HEK293 (cell line): ENCODE results near the gene SARS1.

Experiments
- CTCF ChIA-PET: fragments of 350-600 bp; formaldehyde crosslinking; extraction: SDS; loops from one replicate; lab custom pipeline; 2021; ENCODE audit warnings: antibody characterized with exemption; lab: Yijun Ruan, JAX
- POLR2A ChIA-PET: fragments of 300-600 bp; formaldehyde crosslinking; extraction: SDS; loops from one replicate; lab custom pipeline; 2020; ENCODE audit warnings: antibody characterized with exemption, inconsistent platforms; lab: Yijun Ruan, JAX
- H3K27ac ChIP-seq: fragments of 200-500 bp; sonication (Bioruptor generic); 2 replicates; pipeline ENCODE4 v1.5.1; 2014; ENCODE audit warnings: low read depth, low read length, control low read depth, inconsistent platforms; ENCODE audit errors: extremely low read depth
- H3K36me3 ChIP-seq, 2 experiments: fragments of 200-500 bp in 1 of 2; sonication (Bioruptor generic) in 1 of 2; 1 replicate in 1 of 2; 2 replicates in 1 of 2; pipeline ENCODE4 v1.5.1; 2014 to 2017; ENCODE audit warnings: inconsistent platforms in 2 of 2, low read length in 2 of 2; ENCODE audit not compliant: control insufficient read depth in 2 of 2, insufficient read depth in 1 of 2
- H3K4me1 ChIP-seq: fragments of 200-500 bp; sonication (Bioruptor generic); 2 replicates; pipeline ENCODE4 v1.5.1; 2014; ENCODE audit warnings: mild to moderate bottlenecking, low read length, inconsistent platforms; ENCODE audit not compliant: control insufficient read depth, insufficient read depth
- H3K4me3 ChIP-seq: 2 replicates; pipeline ENCODE4 v1.5.1; 2011; ENCODE audit warnings: low read depth, mild to moderate bottlenecking, control low read depth, low read length, moderate library complexity
- H3K9me3 ChIP-seq: fragments of 200-500 bp; sonication (Bioruptor generic); 2 replicates; pipeline ENCODE4 v1.5.1; 2014; ENCODE audit warnings: low read depth, low read length, inconsistent platforms; ENCODE audit not compliant: control insufficient read depth, insufficient read depth
- BCL11A ChIP-seq: fragments of 450-650 bp; formaldehyde crosslinking; IDR thresholded peaks from 2 replicates; pipeline ENCODE4 v1.5.1; 2016; ENCODE audit warnings: low read depth, missing biosample characterization, missing genetic modification characterization
- EGR2 ChIP-seq: fragments of 450-650 bp; formaldehyde crosslinking; IDR thresholded peaks from 2 replicates; pipeline ENCODE4 v1.5.1; 2016; ENCODE audit warnings: low read depth, missing biosample characterization, missing genetic modification characterization
- IKZF3 ChIP-seq: fragments of 450-650 bp; IDR thresholded peaks from 2 replicates; pipeline ENCODE4 v1.5.0; 2018; ENCODE audit warnings: missing biosample characterization, mild to moderate bottlenecking, missing genetic modification characterization, moderate library complexity
- MYNN ChIP-seq: fragments of 450-650 bp; formaldehyde crosslinking; IDR thresholded peaks from 2 replicates; pipeline ENCODE4 v1.5.1; 2016; ENCODE audit warnings: missing biosample characterization, missing genetic modification characterization, borderline replicate concordance
- OVOL3 ChIP-seq: fragments of 450-650 bp; formaldehyde crosslinking; IDR thresholded peaks from 2 replicates; pipeline ENCODE4 v1.5.1; 2016; ENCODE audit warnings: missing biosample characterization, missing genetic modification characterization
- PBX3 ChIP-seq: sonication (generic); formaldehyde crosslinking; IDR thresholded peaks from 2 replicates; pipeline ENCODE4 v1.8.1; 2022; ENCODE audit warnings: mild to moderate bottlenecking, moderate library complexity, missing genetic modification reagents
- ZBTB20 ChIP-seq: fragments of 450-650 bp; formaldehyde crosslinking; IDR thresholded peaks from 2 replicates; pipeline ENCODE4 v1.5.1; 2016; ENCODE audit warnings: missing biosample characterization, missing genetic modification characterization
- ZBTB8A ChIP-seq: fragments of 450-650 bp; formaldehyde crosslinking; IDR thresholded peaks from 2 replicates; pipeline ENCODE4 v1.5.1; 2016; ENCODE audit warnings: missing biosample characterization, missing genetic modification characterization
- ZNF121 ChIP-seq: fragments of 450-650 bp; formaldehyde crosslinking; IDR thresholded peaks from 2 replicates; pipeline ENCODE4 v1.5.1; 2016; ENCODE audit warnings: missing biosample characterization, missing genetic modification characterization
- ZNF146 ChIP-seq: fragments of 450-650 bp; formaldehyde crosslinking; IDR thresholded peaks from 2 replicates; pipeline ENCODE4 v1.5.1; 2016; ENCODE audit warnings: missing biosample characterization, missing genetic modification characterization
- ZNF239 ChIP-seq: fragments of 450-650 bp; formaldehyde crosslinking; IDR thresholded peaks from 2 replicates; pipeline ENCODE4 v1.5.1; 2016; ENCODE audit warnings: missing biosample characterization, missing genetic modification characterization
- ZNF280D ChIP-seq: fragments of 450-650 bp; formaldehyde crosslinking; IDR thresholded peaks from 2 replicates; pipeline ENCODE4 v1.5.1; 2016; ENCODE audit warnings: missing biosample characterization, missing genetic modification characterization
- ZNF423 ChIP-seq: fragments of 450-650 bp; formaldehyde crosslinking; IDR thresholded peaks from 2 replicates; pipeline ENCODE4 v1.5.1; 2016; ENCODE audit warnings: missing biosample characterization, missing genetic modification characterization
- ZNF473 ChIP-seq: fragments of 450-650 bp; formaldehyde crosslinking; IDR thresholded peaks from 2 replicates; pipeline ENCODE4 v1.5.1; 2017; ENCODE audit warnings: missing biosample characterization, missing genetic modification characterization
- ZNF660 ChIP-seq: fragments of 450-650 bp; IDR thresholded peaks from 2 replicates; pipeline ENCODE4 v1.5.1; 2018; ENCODE audit warnings: missing biosample characterization, mild to moderate bottlenecking, missing genetic modification characterization
- ZNF707 ChIP-seq: fragments of 450-650 bp; formaldehyde crosslinking; IDR thresholded peaks from 2 replicates; pipeline ENCODE4 v1.5.1; 2016; ENCODE audit warnings: missing biosample characterization, missing genetic modification characterization
- ZNF777 ChIP-seq: fragments of 450-650 bp; formaldehyde crosslinking; IDR thresholded peaks from 2 replicates; pipeline ENCODE4 v1.5.1; 2017; ENCODE audit warnings: missing biosample characterization, missing genetic modification characterization, borderline replicate concordance
- ZNF785 ChIP-seq: fragments of 450-650 bp; formaldehyde crosslinking; IDR thresholded peaks from 2 replicates; pipeline ENCODE4 v1.5.1; 2016; ENCODE audit warnings: missing biosample characterization, missing genetic modification characterization
- ZNF843 ChIP-seq: fragments of 450-650 bp; formaldehyde crosslinking; IDR thresholded peaks from 2 replicates; pipeline ENCODE4 v1.5.1; 2016; ENCODE audit warnings: missing biosample characterization, missing genetic modification characterization
- TF ChIP-seq, protein P1 (sequence below): fragments of 450-650 bp; formaldehyde crosslinking; IDR thresholded peaks from 2 replicates; pipeline ENCODE4 v1.5.1; 2016; ENCODE audit warnings: missing biosample characterization, missing genetic modification characterization
- TF ChIP-seq, protein P2 (sequence below): fragments of 450-650 bp; formaldehyde crosslinking; IDR thresholded peaks from 2 replicates; pipeline ENCODE4 v1.5.1; 2017; ENCODE audit warnings: missing biosample characterization, missing genetic modification characterization

Gene SARS1

GRCh38 chr1:109255678-109256077 lies 42.0 kb downstream of the SARS1 start:
- H3K4me1 ChIP-seq, result peaks cover 5% of the 10 kb centered on the region; the same call in 1 of the 2 replicates
- H3K4me3 ChIP-seq, result no peak overlapping the region
- H3K27ac ChIP-seq, result no peak overlapping the region
- CTCF ChIA-PET, result interaction anchor here (0.9 to 2.6 kb wide), 7 partner anchors 8 to 276 kb away, joined by 3 to 14 read pairs (median 10); partner anchors contain the start of gene SORT1
- no peaks in the 10 kb centered on the region for H3K9me3 ChIP-seq
- POLR2A ChIA-PET, result no interaction called here
- peaks cover 0 to 59% of the 10 kb centered on the region in 2 experiments; a peak in 1 of 3 replicates for H3K36me3 ChIP-seq
- TF ChIP-seq MYNN (tag by site-specific recombination) (no peak), BCL11A (tag by site-specific recombination) (no peak)

DNA sequence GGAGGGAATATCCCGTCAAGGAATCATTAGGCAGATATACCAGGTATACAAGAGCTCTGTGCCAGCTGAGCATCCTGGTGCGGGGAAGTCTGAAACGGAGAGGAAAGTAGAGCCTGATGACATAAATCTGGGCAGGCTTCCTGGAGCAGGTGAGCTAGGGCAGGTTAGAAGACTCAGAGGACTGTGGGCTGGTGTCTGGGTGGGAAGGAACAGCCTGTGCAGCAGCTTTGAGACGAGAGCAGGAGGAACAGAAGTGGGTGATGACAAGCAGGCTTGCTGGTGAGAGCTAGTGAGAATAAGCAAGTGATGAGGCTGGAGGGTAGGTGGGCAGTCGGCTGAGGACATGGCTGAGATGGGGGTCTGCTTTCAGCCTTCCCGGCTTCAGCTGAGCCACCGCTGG lies 42.4 kb downstream of the SARS1 start:
- ChIA-PET CTCF (interaction anchor here (0.5 to 2.6 kb wide), 6 partner anchors 7 to 143 kb away, joined by 3 to 14 read pairs (median 4); no protein-coding TSS in a partner anchor), POLR2A (no interaction called here)
- Histone ChIP-seq H3K36me3 (peaks cover 0 to 59% of the 10 kb centered on the region in 2 experiments; a peak in 1 of 3 replicates), H3K4me3 (no peak overlapping the region), H3K27ac (no peak overlapping the region), H3K9me3 (no peaks in the 10 kb centered on the region), H3K4me1 (peaks cover 5% of the 10 kb centered on the region; the same call in 1 of the 2 replicates)
- TF ChIP-seq ZNF280D (tag by site-specific recombination) (no peak), ZNF473 (tag by site-specific recombination) (no peak), PBX3 (no peak), OVOL3 (tag by site-specific recombination) (no peak), ZNF239 (tag by site-specific recombination) (no peak), ZNF707 (no peak), ZBTB8A (no peak), IKZF3 (tag by site-specific recombination) (no peak), ZNF660 (tag by site-specific recombination) (no peak), ZNF777 (tag by site-specific recombination) (no peak), ZNF785 (tag by site-specific recombination) (no peak)
- TF ChIP-seq, protein P1, sequence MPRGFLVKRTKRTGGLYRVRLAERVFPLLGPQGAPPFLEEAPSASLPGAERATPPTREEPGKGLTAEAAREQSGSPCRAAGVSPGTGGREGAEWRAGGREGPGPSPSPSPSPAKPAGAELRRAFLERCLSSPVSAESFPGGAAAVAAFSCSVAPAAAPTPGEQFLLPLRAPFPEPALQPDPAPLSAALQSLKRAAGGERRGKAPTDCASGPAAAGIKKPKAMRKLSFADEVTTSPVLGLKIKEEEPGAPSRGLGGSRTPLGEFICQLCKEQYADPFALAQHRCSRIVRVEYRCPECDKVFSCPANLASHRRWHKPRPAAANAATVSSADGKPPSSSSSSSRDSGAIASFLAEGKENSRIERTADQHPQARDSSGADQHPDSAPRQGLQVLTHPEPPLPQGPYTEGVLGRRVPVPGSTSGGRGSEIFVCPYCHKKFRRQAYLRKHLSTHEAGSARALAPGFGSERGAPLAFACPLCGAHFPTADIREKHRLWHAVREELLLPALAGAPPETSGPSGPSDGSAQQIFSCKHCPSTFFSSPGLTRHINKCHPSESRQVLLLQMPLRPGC, result no peak

DNA sequence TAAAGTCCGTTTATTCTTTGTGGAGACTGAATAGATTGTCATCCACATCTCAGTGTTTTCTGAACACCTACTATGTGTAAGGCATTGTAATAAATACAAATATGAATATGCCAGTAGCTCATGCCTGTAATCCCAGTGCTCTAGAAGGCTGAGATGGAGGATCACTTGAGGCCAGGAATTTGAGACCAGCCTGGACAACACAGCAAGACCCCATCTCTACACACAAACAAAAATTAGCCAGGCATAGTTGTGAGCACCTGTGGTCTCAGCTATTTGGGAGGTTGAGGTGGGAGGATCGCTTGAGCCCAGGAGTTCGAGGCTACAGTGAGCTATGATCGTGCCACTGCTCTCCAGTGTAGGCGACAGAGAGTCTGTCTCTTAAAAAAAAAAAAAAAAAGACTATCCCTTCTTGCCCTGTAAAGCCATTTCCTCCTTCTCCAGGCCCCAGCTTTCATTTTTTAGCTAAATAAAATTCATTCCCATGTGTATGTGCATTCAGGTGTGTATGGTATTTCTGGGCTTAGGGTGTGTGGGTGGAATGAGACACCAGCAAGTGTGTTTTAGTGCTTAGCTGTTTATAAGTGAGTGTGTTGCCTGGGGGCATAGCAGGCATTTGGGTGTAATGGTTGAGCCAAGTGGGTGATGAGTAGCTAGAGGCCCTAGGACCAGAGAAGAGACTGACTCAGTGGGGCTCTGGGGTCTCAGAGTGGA lies 43.4 kb downstream of the SARS1 start:
- ChIA-PET CTCF (interaction anchor here (0.6 to 1.8 kb wide), 5 partner anchors 18 to 142 kb away, joined by 3 to 14 read pairs (median 4); partner anchors contain the start of gene SORT1), POLR2A (no interaction called here)
- H3K9me3 ChIP-seq, result no peaks in the 10 kb centered on the region
- H3K4me3 ChIP-seq, result no peak overlapping the region
- peaks cover 0 to 59% of the 10 kb centered on the region in 2 experiments; a peak in 1 of 3 replicates for H3K36me3 ChIP-seq
- no peak overlapping the region for H3K27ac ChIP-seq
- H3K4me1 ChIP-seq, result peaks cover 5% of the 10 kb centered on the region; the same call in 1 of the 2 replicates
- no peak for TF ChIP-seq ZNF843
- TF ChIP-seq EGR2, result peak; percentile 67; the same call in 1 of the 2 replicates
- peak; percentile 15; the same call in 1 of the 2 replicates for TF ChIP-seq ZBTB20
- TF ChIP-seq ZBTB8A, result 0 out of 2 replicates have a peak, but pooled peaks have one; percentile 31
- TF ChIP-seq, protein P2, sequence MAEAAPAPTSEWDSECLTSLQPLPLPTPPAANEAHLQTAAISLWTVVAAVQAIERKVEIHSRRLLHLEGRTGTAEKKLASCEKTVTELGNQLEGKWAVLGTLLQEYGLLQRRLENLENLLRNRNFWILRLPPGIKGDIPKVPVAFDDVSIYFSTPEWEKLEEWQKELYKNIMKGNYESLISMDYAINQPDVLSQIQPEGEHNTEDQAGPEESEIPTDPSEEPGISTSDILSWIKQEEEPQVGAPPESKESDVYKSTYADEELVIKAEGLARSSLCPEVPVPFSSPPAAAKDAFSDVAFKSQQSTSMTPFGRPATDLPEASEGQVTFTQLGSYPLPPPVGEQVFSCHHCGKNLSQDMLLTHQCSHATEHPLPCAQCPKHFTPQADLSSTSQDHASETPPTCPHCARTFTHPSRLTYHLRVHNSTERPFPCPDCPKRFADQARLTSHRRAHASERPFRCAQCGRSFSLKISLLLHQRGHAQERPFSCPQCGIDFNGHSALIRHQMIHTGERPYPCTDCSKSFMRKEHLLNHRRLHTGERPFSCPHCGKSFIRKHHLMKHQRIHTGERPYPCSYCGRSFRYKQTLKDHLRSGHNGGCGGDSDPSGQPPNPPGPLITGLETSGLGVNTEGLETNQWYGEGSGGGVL (tag by site-specific recombination), result 0 out of 2 replicates have a peak, but pooled peaks have one; percentile 9
- peak; percentile 91 for TF ChIP-seq ZNF121
- 0 out of 2 replicates have a peak, but pooled peaks have one; percentile 8 for TF ChIP-seq ZNF423
- TF ChIP-seq ZNF146, result no peak
